DMS153 (cell line): Measurements from ENCODE around the gene JDP2.

Experiments used
- DNase-seq: peaks from one replicate; lab custom pipeline; 2025; lab: John Stamatoyannopoulos, UW

Gene JDP2

DNA sequence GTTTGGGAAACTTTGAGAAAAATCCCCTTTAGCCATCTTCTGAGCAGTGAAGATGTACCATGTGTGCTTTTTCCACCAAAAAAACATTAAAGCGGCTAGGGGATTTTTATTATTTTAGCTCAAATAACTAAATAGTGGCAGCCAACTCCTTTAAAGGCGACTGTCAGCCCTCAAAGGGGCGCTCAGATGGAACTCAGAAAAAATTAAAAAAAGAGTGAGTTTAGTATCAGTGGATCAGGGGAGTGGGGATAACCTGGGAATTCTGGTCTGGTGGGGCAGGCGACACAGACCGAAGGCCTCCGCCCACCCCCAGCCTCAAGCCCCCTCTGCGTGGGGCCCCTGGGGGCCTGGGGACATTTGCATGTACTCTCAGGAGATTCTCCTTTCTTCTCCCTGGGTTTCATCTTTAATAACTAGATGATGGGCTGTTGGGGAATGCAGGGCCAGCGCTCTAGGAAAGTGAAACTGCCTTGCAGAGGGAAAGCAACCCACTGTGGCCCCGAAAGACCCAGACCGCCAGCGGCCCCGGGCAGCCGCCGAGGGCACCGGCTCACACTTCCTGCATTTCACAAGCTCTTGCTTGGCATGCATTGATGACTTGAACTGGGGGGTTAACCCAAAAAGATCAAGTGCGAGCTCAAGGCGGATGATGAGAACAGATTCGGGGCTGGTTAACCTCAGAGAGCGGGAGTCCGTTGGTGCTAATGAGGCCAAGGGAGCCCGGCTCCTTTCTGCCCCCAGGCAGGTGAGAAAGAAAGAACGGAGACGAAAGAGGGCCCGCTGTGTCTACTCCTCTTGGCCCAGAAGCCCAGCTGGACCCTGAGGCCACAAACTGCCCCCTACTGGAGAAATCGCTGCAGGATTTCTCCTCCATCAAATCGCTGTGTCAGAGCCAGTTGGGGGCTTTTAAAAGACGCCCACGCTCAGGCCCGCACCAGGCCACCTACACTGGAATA is 87.1 kb downstream of the JDP2 start:
- no peak for DNase-seq

DNA sequence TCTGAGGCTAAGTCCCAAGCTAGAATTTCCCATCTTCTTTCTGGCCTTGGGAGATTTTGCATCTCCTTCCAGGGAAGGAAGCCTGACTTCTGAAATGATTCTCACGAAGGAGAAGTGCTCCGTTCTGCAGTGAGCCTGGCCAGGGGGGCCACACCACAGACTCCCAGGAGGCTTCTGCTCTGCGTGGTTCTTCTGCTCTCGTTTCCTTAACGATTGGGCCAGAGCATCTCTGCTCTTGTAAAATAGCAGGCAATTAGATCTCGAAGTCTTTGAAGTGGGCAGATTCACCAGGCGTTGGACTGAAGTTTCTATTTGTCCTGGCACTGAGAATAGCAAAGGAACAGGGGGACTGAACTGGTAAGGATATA is 87.8 kb downstream of the JDP2 start:
- DNase-seq, result no peak

DNA sequence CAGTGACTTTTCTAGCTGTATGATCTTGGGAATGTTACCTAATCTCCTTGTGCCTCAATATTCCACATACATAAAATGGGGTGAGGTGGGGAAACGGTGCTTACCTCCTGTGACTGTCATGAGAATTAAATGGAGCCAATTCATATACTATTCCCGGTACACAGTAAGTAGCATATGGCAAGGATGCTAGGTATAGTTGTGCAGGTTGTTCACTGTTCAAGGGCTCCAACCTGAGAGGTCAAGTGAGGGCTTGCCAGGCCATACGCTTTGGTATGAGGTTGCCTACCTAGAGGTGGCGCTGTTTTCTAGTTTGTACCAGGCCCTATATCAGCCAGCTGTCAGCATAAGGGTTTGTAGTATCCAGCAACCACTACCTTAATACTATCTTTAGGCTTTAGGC is 90.8 kb downstream of the JDP2 start:
- DNase-seq, result no peak

DNA sequence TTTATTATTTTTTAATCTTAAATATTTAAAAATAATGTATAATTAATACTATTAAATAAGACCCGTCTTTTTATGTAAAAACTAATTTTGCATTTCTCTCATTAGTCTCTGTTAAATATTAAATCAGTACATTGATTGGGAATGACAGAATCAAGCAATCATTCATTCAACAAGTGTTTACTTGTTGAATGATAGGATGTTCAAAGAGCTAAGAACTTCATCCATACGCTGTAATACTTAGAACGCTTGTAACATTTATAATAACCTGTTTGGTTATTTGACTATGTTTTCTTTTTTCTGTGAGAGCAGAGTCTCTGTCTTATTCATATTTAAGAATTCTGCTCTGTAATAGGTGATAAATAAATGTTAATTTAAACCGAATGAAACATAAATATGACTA is 91.6 kb downstream of the JDP2 start:
- no peak for DNase-seq

GRCh38 chr14:75519826-75520728 is 92.3 kb downstream of the JDP2 start:
- DNase-seq, result no peak

- no peak for DNase-seq
Measured at GRCh38 chr14:75520852-75521251, 93.0 kb downstream of the JDP2 start.

DNA sequence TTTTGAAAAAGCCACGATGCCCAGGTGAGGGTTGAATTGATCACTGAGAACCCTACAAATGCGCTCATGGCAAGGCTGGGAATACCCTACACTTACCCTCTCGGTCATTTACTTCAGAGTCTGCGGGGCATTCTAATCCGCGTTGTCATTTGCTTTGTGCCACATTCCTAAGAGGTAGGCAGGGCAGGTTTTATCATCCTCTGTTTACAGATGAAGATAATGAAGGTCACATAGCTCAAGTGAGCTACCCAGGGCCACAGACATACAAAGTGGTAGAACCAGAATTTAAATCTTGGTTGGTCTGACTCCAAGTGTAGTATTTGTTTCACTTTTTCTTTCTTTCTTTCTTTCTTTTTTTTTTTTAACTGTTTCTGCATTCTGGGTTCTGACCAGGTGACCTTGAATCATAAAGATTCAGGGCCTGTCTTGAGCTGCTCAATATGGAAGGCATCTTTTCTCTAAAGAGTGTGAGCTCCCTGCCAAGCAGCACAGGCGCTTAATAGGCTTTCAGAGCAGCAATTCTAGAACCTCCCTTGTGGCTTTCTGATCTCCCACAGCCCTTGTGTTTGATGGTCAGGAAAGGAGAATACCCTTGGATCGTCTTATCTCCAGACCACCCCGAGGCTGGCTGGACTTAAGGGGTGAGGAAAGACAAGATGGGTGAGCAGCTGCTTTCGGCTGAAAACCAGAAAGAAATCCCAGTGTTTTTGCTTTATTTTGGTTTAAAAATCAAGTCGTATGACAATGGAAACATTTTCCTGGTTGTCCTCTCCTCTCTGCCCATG is 93.8 kb downstream of the JDP2 start:
- no peak for DNase-seq

DNA sequence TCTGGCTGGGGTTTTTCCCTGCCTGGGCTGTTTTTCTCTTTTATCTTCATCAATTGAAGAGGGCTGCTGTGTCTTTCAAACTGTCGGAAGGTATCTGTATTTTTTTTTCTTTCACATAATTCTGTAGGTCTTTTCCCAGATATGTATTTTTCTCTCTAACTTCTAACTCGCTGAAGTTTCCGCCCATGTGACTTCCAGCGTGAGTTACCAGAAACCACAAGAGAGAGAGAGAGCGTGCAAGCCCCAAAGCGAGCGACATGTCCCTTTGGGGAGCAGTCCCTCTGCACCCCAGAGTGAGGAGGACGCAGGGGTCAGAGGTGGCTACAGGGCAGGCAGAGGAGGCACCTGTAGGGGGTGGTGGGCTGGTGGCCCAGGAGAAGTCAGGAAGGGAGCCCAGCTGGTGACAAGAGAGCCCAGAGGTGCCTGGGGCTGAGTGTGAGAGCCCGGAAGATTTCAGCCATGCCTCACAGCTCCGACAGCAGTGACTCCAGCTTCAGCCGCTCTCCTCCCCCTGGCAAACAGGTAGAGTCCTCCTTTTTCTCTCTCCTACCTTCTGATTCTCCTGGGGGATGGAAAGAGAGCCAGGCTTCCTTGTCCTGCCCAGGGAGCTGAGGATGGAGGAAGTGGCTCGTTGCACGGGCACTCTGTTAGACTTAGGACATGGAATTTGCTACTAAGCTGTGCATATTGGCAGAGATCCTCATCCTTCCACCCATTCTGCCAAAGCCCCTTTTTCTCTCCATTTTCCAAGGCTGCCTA is 94.6 kb downstream of the JDP2 start, which contains the start of gene BATF:
BATF (plus strand) TSS at position 246 of the 759 bp plus-strand sequence; CDS start at position 460, 214 bp downstream.
- no peak for DNase-seq

- no peak for DNase-seq
Measured at GRCh38 chr14:75522983-75523318, 95.1 kb downstream of the JDP2 start.
